ENCODE results near the gene ZNF700.
A peak's percentile ranks its signal among the peaks of the same experiment; 100 is the strongest.
"Not testable (repeated sequence)": the region's sequence is repeated elsewhere in the genome, so short reads cannot be mapped to it uniquely, and the experiment has no call there.

Gene ZNF700

GRCh38 chr19:11942008-11942842, 17.3 kb downstream of the ZNF700 start:
- DNase-seq (ENCODE audit: low read depth) = no peak
- H3K4me3 ChIP-seq (ENCODE audit: low read depth, low read length) = no peak overlapping the region
- TF ChIP-seq POLR2A (IDR thresholded peaks at IDR 0.05; ENCODE audit: extremely low read depth, insufficient read length) (no peak), MYC (IDR thresholded peaks at IDR 0.05; ENCODE audit: low read depth, low read length) (no peak)
- TF ChIP-seq, protein P1, sequence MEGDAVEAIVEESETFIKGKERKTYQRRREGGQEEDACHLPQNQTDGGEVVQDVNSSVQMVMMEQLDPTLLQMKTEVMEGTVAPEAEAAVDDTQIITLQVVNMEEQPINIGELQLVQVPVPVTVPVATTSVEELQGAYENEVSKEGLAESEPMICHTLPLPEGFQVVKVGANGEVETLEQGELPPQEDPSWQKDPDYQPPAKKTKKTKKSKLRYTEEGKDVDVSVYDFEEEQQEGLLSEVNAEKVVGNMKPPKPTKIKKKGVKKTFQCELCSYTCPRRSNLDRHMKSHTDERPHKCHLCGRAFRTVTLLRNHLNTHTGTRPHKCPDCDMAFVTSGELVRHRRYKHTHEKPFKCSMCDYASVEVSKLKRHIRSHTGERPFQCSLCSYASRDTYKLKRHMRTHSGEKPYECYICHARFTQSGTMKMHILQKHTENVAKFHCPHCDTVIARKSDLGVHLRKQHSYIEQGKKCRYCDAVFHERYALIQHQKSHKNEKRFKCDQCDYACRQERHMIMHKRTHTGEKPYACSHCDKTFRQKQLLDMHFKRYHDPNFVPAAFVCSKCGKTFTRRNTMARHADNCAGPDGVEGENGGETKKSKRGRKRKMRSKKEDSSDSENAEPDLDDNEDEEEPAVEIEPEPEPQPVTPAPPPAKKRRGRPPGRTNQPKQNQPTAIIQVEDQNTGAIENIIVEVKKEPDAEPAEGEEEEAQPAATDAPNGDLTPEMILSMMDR (IDR thresholded peaks at IDR 0.05; ENCODE audit: low read depth, low read length) = no peak
- TF ChIP-seq, protein P2, sequence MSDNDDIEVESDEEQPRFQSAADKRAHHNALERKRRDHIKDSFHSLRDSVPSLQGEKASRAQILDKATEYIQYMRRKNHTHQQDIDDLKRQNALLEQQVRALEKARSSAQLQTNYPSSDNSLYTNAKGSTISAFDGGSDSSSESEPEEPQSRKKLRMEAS (IDR thresholded peaks at IDR 0.05; ENCODE audit: low read depth, low read length) = no peak

DNA sequence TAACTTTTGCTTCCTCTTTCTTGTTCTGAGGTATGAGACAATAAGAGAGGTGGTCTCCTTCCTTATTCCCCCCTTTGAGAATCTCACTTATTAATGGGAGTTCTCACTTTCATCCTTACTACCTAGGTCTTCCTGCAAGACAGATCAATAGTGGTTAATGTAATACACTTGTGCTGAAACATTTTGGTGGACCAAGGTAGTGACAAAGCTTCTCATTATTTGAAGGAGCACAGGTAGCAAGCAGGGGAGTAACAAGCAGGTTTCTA, 17.9 kb downstream of the ZNF700 start:
- DNase-seq (ENCODE audit: low read depth) = peak; percentile 36
- no peak overlapping the region for H3K4me3 ChIP-seq (ENCODE audit: low read depth, low read length)
- TF ChIP-seq POLR2A (IDR thresholded peaks at IDR 0.05; ENCODE audit: extremely low read depth, insufficient read length) = no peak
- TF ChIP-seq, protein P1 (IDR thresholded peaks at IDR 0.05; ENCODE audit: low read depth, low read length) = no peak
- TF ChIP-seq, protein P2 (IDR thresholded peaks at IDR 0.05; ENCODE audit: low read depth, low read length) = no peak
- TF ChIP-seq MYC (IDR thresholded peaks at IDR 0.05; ENCODE audit: low read depth, low read length) = no peak

- TF ChIP-seq MYC (IDR thresholded peaks at IDR 0.05; ENCODE audit: low read depth, low read length) (no peak), POLR2A (IDR thresholded peaks at IDR 0.05; ENCODE audit: extremely low read depth, insufficient read length) (no peak)
- TF ChIP-seq, protein P1 (IDR thresholded peaks at IDR 0.05; ENCODE audit: low read depth, low read length) = no peak
- TF ChIP-seq, protein P2 (IDR thresholded peaks at IDR 0.05; ENCODE audit: low read depth, low read length) = no peak
- no peak for DNase-seq (ENCODE audit: low read depth)
- H3K4me3 ChIP-seq (ENCODE audit: low read depth, low read length) = no peak overlapping the region
Observed at GRCh38 chr19:11944656-11945055, 19.7 kb downstream of the ZNF700 start.

- no peak for DNase-seq (ENCODE audit: low read depth)
- H3K4me3 ChIP-seq (ENCODE audit: low read depth, low read length) = no peak overlapping the region
- no peak for TF ChIP-seq MYC (IDR thresholded peaks at IDR 0.05; ENCODE audit: low read depth, low read length)
- no peak for TF ChIP-seq POLR2A (IDR thresholded peaks at IDR 0.05; ENCODE audit: extremely low read depth, insufficient read length)
- TF ChIP-seq, protein P1 (IDR thresholded peaks at IDR 0.05; ENCODE audit: low read depth, low read length) = no peak
- TF ChIP-seq, protein P2 (IDR thresholded peaks at IDR 0.05; ENCODE audit: low read depth, low read length) = no peak
Observed at GRCh38 chr19:11948646-11949045, 23.7 kb downstream of the ZNF700 start.

GRCh38 chr19:11949201-11949600, 24.3 kb downstream of the ZNF700 start:
- TF ChIP-seq POLR2A (IDR thresholded peaks at IDR 0.05; ENCODE audit: extremely low read depth, insufficient read length) = no peak
- DNase-seq (ENCODE audit: low read depth) = peak; percentile 23

GRCh38 chr19:11949614-11950080, 24.7 kb downstream of the ZNF700 start:
- DNase-seq (ENCODE audit: low read depth); H3K4me3 ChIP-seq (ENCODE audit: low read depth, low read length): not testable (repeated sequence)

More at GRCh38 chr19:11949201-11949600, 24.3 kb downstream of the ZNF700 start:
- no peak overlapping the region for H3K4me3 ChIP-seq (ENCODE audit: low read depth, low read length)

DNA sequence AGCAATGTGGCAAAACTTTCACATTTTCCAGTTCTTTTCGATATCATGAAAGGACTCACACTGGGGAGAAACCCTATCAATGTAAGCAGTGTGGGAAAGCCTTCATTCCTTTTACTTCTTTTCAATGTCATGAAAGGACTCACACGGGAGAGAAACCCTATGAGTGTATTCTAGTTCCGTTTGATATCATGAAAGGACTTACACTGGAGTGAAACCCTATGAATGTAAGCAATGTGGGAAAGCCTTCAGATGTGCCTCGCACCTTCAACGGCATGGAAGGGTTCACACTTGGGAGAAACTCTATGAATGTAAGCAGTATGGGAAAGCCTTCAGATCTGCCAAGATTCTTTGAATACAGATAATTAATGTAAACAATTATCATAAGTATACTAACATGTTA, 25.4 kb downstream of the ZNF700 start:
- no peak overlapping the region for H3K4me3 ChIP-seq (ENCODE audit: low read depth, low read length)
- no peak for DNase-seq (ENCODE audit: low read depth)
- no peak for TF ChIP-seq MYC (IDR thresholded peaks at IDR 0.05; ENCODE audit: low read depth, low read length)
- TF ChIP-seq, protein P2 (IDR thresholded peaks at IDR 0.05; ENCODE audit: low read depth, low read length) = no peak
- TF ChIP-seq POLR2A (IDR thresholded peaks at IDR 0.05; ENCODE audit: extremely low read depth, insufficient read length) = no peak
- TF ChIP-seq, protein P1 (IDR thresholded peaks at IDR 0.05; ENCODE audit: low read depth, low read length) = no peak

Data from NB4 (cell line).